GM12891 (cell line): ENCODE results near the gene SLC17A7.
"Not testable (repeated sequence)": the region's sequence is repeated elsewhere in the genome, so short reads cannot be mapped to it uniquely, and the experiment has no call there.

Experiments used
- DNase-seq: peaks from one replicate; pipeline ENCODE4 v3.0.0; 2011; ENCODE audit warnings: low spot score; ENCODE audit not compliant: insufficient read length
- FAIRE-seq: peaks from 2 replicates; lab custom pipeline; 2011; peaks lifted over from hg19 to GRCh38; lab: Jason Lieb, UNC
- PAX5 ChIP-seq: IDR thresholded peaks from 2 replicates; pipeline ENCODE4 v1.6.1; 2011; ENCODE audit warnings: low read length, moderate library complexity, mild to moderate bottlenecking; ENCODE audit not compliant: insufficient read depth, severe bottlenecking
- POLR2A ChIP-seq: IDR thresholded peaks from 2 replicates; pipeline ENCODE4 v1.6.1; 2011; ENCODE audit warnings: low read depth, low read length, control low read depth
- POLR2AphosphoS5 ChIP-seq: IDR thresholded peaks from 2 replicates; pipeline ENCODE4 v1.6.1; 2011; ENCODE audit warnings: low read depth, low read length, control low read depth
- POU2F2 ChIP-seq: IDR thresholded peaks from 2 replicates; pipeline ENCODE4 v1.6.1; 2011; ENCODE audit warnings: low read depth, mild to moderate bottlenecking, control low read depth, low read length, moderate library complexity
- SPI1 ChIP-seq: IDR thresholded peaks from 2 replicates; pipeline ENCODE4 v1.6.1; 2011; ENCODE audit warnings: low read depth, low read length, control low read depth
- TAF1 ChIP-seq: IDR thresholded peaks from 2 replicates; pipeline ENCODE4 v1.6.1; 2011; ENCODE audit warnings: low read depth, low read length, control low read depth

Gene SLC17A7

GRCh38 chr19:49445997-49446396 lies 4.7 kb upstream of the SLC17A7 start:
- no peak for DNase-seq
- FAIRE-seq, result no peak
- TF ChIP-seq POLR2AphosphoS5 (no peak), SPI1 (no peak), TAF1 (no peak), PAX5 (no peak), POLR2A (no peak), POU2F2 (no peak)

- not testable (repeated sequence) for DNase-seq, FAIRE-seq
Observed at GRCh38 chr19:49444100-49444700, 2.9 kb upstream of the SLC17A7 start.

- TF ChIP-seq TAF1, result no peak
- no peak for TF ChIP-seq POLR2A
- peak; percentile 55; the same call in 1 of the 2 replicates for TF ChIP-seq SPI1
- TF ChIP-seq POLR2AphosphoS5, result no peak
- TF ChIP-seq PAX5, result peak; percentile 36
- TF ChIP-seq POU2F2, result peak; percentile 56; the same call in 1 of the 2 replicates
- FAIRE-seq (peak; percentile 99), DNase-seq (peak; percentile 97)
Observed at GRCh38 chr19:49443366-49444099, 2.2 kb upstream of the SLC17A7 start.

- TF ChIP-seq PAX5 (no peak), POU2F2 (no peak), SPI1 (no peak), TAF1 (no peak), POLR2A (no peak), POLR2AphosphoS5 (no peak)
- FAIRE-seq (peak; percentile 71), DNase-seq (peak; percentile 70)
Observed at GRCh38 chr19:49442771-49443365, 1.5 kb upstream of the SLC17A7 start.

GRCh38 chr19:49442354-49442753 lies 1.0 kb upstream of the SLC17A7 start:
- DNase-seq (no peak), FAIRE-seq (no peak)
- TF ChIP-seq POLR2A, result no peak
- no peak for TF ChIP-seq PAX5
- no peak for TF ChIP-seq TAF1
- TF ChIP-seq POU2F2, result no peak
- no peak for TF ChIP-seq POLR2AphosphoS5
- TF ChIP-seq SPI1, result no peak

- DNase-seq (no peak), FAIRE-seq (no peak)
- TF ChIP-seq POU2F2 (no peak), POLR2A (no peak), PAX5 (no peak), POLR2AphosphoS5 (no peak), SPI1 (no peak), TAF1 (no peak)
Observed at GRCh38 chr19:49441960-49442350, 628 bp upstream of the SLC17A7 start.

- no peak for FAIRE-seq
- no peak for TF ChIP-seq TAF1
- no peak for TF ChIP-seq SPI1
- no peak for TF ChIP-seq POLR2AphosphoS5
- no peak for TF ChIP-seq POLR2A
- TF ChIP-seq POU2F2, result no peak
- TF ChIP-seq PAX5, result no peak
- no peak for DNase-seq
Observed at GRCh38 chr19:49440439-49441209, 703 bp downstream of the SLC17A7 start.

GRCh38 chr19:49439836-49440235 lies 1.5 kb downstream of the SLC17A7 start:
- no peak for TF ChIP-seq POLR2AphosphoS5
- TF ChIP-seq POU2F2, result no peak
- no peak for TF ChIP-seq SPI1
- TF ChIP-seq PAX5, result no peak
- no peak for TF ChIP-seq POLR2A
- no peak for TF ChIP-seq TAF1
- FAIRE-seq, result no peak
- no peak for DNase-seq

- no peak for TF ChIP-seq TAF1
- TF ChIP-seq SPI1, result no peak
- no peak for TF ChIP-seq POLR2A
- TF ChIP-seq PAX5, result no peak
- TF ChIP-seq POLR2AphosphoS5, result no peak
- no peak for TF ChIP-seq POU2F2
- FAIRE-seq, result no peak
- DNase-seq, result no peak
Observed at GRCh38 chr19:49438261-49438660, 3.1 kb downstream of the SLC17A7 start.

GRCh38 chr19:49437231-49437630 lies 4.1 kb downstream of the SLC17A7 start:
- no peak for FAIRE-seq
- TF ChIP-seq POU2F2, result no peak
- no peak for TF ChIP-seq TAF1
- no peak for TF ChIP-seq PAX5
- no peak for TF ChIP-seq SPI1
- no peak for TF ChIP-seq POLR2A
- no peak for DNase-seq
